T-helper 22 cell (primary cell): ENCODE results near the gene TAS1R3.

Experiments used
- DNase-seq: peaks from one replicate; pipeline ENCODE4 v3.0.0-alpha.2; 2020; ENCODE audit warnings: low read depth

TAS1R3 gene

DNA sequence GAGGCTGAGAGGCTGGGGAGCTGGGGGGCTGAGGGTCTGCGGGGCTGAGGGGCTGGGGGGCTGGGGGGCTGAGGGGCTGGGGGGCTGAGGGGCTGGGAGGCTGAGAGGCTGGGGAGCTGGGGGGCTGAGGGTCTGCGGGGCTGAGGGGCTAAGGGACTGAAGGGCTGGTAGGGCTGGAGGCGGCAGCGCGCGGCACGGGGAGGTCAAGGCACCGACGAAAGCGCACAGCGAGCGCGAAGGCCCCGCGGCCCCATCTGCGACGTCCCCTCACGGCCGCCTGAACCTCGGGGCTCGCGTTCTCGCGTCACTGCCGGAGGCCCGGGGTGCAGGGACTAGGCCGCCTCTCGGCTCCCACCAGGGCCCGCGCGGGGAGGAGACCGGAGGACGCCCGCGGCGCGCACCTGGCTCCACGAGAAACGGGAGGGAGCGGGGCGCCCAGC lies 7.0 kb upstream of the TAS1R3 start:
- no peak for DNase-seq

DNA sequence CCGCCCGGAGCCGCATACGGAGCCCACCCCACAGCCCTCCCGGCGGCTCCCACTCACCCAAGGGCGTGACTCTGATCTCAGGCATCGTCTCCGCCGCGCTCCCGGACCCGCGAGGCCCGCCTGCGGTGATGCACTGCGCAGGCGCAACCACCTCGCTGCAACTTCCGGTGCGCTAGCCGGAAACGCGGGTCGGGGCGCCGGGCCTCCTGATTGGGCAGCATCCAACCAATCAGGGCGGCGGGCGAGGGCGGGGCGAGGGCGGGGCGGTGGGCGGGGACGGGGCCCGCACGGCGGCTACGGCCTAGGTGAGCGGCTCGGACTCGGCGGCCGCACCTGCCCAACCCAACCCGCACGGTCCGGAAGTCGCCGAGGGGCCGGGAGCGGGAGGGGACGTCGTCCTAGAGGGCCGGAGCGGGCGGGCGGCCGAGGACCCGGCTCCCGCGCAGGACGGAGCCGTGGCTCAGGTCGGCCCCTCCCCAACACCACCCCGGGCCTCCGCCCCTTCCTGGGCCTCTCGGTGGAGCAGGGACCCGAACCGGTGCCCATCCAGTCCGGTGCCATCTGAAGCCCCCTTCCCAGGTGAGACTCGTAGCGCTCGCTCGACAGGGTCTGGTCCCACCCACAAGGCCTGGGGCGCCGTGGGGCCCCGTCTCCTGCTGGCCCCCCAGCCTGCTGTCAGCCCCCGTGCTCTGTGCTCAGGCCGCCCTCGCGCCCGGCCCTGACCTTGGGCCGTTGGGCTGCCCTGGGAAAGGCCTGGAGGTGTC lies 6.4 kb upstream of the TAS1R3 start, which contains the start of the genes CPTP and INTS11:
Gene CPTP, plus strand, starts transcription at position 279 of the 764 bp plus-strand sequence. CDS start 2,109 bp downstream, outside the sequence.
Gene INTS11, minus strand, starts transcription at position 137 of the 764 bp plus-strand sequence. Its CDS starts 52 bp downstream, at position 85.
- DNase-seq = peak; percentile 92

DNA sequence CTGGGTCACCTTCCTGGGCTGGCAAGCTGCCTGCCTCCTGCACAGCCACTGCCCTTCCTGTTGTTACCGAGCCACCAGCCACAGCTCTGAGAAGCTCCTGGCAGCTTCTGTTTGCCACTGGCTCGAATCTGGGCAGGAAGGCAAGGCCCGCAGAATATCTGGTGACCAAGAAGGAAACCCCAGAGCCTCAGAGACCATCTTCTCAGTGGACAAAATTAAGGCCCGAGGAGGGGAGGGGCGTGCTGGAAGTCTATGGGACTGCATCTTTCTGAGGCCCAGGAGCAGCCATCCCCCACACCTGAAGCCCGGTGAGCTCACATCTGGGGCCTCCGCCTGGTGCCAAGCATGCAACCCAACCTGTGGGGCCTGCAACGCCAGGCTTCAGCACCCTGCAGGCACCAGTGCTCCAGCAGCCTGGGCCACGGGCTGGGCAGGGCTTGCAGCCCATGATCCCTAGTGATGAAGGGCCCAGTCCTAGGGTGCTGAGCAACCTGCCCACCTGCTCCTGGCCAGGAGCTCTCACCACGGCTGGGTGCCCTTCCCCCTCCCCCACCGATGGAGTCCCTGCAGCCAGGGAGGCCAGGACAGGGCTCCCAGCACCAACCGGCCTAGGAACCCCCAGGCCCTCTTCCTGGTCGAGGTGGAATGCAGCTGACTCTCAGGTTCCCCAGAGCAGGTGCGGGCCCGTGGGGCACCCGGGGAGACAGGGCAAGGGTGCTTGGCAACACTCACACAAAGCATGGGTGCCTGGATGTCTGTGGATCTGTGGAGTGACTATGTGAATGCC lies 5.6 kb upstream of the TAS1R3 start:
- no peak for DNase-seq

DNA sequence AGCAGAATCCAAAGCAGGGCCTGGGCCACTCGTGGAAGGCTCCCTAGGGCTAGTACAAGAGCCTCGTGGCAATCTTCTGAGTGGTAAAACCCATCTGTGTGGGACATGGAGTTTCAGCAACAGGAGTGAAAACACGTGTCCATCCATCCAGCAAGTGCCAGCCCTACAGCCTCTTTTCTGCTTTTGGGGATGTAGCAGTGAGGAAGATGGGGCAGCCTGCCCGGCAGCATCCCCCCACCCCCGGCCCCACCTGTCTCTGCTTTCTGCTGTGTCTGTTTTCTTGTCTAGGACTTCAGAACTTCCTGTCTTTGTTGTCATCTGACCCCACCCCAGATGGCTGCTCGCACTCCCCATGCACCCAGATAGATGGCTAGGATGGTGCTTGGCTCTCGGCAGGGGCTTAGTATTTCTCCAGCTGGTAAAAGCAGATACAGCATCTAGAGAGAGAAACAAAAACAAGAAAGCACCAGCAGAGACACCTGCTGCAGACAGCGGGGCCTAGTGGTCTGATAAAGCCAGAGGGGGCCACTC lies 4.9 kb upstream of the TAS1R3 start:
- DNase-seq = no peak

DNA sequence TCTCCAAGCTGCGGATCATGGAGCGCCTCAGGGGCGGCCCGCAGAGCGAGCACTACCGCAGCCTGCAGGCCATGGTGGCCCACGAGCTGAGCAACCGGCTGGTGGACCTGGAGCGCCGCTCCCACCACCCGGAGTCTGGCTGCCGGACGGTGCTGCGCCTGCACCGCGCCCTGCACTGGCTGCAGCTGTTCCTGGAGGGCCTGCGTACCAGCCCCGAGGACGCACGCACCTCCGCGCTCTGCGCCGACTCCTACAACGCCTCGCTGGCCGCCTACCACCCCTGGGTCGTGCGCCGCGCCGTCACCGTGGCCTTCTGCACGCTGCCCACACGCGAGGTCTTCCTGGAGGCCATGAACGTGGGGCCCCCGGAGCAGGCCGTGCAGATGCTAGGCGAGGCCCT lies 3.8 kb upstream of the TAS1R3 start:
- no peak for DNase-seq

DNA sequence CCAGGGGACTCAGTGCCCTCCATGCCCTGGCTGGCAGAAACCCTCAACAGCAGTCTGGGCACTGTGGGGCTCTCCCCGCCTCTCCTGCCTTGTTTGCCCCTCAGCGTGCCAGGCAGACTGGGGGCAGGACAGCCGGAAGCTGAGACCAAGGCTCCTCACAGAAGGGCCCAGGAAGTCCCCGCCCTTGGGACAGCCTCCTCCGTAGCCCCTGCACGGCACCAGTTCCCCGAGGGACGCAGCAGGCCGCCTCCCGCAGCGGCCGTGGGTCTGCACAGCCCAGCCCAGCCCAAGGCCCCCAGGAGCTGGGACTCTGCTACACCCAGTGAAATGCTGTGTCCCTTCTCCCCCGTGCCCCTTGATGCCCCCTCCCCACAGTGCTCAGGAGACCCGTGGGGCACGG lies 2.8 kb upstream of the TAS1R3 start:
- DNase-seq = no peak

DNA sequence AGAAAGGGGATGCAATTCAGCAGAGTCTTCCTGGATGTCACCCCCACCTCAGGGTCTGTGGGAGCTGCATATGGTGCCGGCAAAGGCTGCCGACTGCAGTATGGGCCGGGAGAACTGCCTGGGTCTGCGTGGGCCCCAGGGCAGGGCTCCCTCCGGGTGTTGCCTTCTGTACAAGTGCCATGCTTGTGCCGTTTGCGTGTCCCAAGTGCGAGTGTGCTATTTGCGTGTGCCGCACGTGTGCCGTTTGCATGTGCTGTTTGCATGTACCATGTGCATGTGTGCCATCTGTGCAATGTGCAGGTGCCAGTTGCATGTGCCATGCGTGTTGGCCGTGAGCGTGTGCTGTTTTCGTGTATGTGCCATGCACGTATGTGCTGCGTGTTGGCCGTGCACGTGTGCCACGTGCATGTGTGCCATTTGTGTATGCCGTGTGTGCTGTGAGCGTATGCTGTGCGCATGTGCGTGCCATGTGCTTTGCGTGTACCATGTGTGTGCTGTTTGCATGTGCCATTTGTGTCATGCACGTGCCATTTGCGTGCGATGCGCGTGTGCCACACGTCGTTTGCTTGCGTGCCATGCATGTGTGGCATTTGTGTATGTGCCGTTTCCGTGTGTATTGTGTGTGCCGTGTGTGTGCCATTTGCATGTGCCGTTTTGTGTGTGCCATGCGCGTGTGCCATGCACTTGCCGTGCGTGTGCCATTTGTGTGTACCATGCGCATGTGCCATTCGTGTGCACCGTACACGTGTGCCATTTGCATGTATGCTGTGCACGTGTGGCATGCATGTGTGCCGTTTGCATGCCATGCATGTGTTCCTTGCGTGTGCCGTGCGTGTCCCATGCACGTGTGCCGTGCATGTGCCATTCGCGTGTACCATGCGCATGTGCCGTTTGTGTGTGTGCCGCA lies 1.5 kb upstream of the TAS1R3 start:
- no peak for DNase-seq

DNA sequence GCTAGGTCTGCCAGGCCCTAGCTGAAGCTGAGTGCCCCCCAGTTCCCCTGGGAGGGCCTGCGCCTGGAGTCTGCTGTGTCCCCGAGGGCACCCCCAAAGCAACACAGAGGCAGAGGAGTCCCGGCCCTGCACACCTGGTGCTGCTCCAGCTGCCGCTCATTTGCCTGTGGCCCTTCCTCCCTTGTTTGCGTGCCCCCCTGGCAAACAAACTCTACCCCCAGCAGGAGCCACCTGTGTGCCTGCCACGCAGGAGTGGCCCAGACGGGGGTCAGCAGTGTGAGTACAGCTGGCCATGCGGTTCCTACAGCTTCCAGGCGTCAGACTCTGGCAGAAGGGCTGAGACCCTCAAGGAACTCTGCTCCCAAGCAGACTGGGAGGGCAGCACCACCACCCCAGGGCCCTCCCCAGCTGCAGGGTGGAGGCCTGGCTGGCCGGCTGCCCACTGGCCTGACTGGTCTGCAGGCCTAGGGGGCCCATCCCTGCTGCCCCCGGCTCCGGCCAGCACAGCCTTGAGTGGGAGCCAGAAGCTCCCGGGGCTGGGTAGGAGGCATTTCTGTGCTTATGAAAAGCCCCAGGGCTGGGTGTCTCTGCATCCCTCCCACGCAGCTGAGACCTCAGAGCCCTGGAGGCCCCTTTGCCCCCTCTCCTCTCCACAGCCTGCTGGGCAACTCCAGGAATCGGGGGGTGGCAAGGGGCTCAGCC lies 563 bp upstream of the TAS1R3 start:
- DNase-seq = no peak

DNA sequence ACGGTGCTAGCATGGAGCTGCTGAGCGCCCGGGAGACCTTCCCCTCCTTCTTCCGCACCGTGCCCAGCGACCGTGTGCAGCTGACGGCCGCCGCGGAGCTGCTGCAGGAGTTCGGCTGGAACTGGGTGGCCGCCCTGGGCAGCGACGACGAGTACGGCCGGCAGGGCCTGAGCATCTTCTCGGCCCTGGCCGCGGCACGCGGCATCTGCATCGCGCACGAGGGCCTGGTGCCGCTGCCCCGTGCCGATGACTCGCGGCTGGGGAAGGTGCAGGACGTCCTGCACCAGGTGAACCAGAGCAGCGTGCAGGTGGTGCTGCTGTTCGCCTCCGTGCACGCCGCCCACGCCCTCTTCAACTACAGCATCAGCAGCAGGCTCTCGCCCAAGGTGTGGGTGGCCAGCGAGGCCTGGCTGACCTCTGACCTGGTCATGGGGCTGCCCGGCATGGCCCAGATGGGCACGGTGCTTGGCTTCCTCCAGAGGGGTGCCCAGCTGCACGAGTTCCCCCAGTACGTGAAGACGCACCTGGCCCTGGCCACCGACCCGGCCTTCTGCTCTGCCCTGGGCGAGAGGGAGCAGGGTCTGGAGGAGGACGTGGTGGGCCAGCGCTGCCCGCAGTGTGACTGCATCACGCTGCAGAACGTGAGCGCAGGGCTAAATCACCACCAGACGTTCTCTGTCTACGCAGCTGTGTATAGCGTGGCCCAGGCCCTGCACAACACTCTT lies 1.1 kb downstream of the TAS1R3 start:
- DNase-seq = no peak

DNA sequence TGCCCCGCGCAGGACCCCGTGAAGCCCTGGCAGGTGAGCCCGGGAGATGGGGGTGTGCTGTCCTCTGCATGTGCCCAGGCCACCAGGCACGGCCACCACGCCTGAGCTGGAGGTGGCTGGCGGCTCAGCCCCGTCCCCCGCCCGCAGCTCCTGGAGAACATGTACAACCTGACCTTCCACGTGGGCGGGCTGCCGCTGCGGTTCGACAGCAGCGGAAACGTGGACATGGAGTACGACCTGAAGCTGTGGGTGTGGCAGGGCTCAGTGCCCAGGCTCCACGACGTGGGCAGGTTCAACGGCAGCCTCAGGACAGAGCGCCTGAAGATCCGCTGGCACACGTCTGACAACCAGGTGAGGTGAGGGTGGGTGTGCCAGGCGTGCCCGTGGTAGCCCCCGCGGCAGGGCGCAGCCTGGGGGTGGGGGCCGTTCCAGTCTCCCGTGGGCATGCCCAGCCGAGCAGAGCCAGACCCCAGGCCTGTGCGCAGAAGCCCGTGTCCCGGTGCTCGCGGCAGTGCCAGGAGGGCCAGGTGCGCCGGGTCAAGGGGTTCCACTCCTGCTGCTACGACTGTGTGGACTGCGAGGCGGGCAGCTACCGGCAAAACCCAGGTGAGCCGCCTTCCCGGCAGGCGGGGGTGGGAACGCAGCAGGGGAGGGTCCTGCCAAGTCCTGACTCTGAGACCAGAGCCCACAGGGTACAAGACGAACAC lies 1.8 kb downstream of the TAS1R3 start:
- DNase-seq = no peak

DNA sequence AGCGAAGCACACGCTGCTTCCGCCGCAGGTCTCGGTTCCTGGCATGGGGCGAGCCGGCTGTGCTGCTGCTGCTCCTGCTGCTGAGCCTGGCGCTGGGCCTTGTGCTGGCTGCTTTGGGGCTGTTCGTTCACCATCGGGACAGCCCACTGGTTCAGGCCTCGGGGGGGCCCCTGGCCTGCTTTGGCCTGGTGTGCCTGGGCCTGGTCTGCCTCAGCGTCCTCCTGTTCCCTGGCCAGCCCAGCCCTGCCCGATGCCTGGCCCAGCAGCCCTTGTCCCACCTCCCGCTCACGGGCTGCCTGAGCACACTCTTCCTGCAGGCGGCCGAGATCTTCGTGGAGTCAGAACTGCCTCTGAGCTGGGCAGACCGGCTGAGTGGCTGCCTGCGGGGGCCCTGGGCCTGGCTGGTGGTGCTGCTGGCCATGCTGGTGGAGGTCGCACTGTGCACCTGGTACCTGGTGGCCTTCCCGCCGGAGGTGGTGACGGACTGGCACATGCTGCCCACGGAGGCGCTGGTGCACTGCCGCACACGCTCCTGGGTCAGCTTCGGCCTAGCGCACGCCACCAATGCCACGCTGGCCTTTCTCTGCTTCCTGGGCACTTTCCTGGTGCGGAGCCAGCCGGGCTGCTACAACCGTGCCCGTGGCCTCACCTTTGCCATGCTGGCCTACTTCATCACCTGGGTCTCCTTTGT lies 2.6 kb downstream of the TAS1R3 start:
- no peak for DNase-seq

DNA sequence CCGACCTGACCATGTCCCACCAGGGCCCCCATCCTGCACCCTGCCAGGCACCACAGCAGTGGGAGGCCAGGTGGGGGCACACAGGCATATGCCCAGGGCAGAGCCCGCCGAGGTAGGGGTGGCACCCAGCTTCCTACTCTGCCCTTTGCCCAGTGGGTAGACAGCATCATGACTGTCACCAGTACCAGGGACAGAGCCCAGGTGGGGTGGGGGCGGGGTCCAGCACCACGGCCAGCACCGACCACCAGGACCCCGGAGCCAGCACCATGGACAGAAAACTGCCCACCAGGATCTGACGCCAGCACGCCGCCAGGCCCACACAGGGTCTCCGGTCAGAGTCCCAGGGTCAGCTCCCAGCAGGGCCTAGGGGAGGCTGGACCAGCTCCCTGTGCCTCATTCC lies 3.8 kb downstream of the TAS1R3 start:
- DNase-seq = no peak

DNA sequence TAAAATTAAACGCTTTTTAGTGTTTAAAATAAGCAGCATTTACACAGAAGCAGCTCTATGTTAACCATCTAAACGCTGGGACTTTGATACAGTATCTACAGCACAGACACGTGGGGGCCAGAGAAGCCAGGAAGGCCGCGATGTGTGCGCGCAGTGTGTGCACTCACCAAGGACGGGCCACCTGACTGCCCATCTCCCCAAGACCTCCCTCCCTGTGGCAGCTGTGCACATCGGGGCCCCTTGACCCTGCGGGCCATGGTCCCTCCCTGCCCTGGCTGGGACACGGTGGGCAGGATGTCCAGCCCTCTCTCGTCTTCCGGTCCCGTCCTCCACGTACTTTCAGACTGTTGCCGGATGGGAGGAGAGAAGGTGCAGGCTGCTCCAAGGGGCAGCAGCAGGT lies 4.2 kb downstream of the TAS1R3 start:
- DNase-seq = no peak

DNA sequence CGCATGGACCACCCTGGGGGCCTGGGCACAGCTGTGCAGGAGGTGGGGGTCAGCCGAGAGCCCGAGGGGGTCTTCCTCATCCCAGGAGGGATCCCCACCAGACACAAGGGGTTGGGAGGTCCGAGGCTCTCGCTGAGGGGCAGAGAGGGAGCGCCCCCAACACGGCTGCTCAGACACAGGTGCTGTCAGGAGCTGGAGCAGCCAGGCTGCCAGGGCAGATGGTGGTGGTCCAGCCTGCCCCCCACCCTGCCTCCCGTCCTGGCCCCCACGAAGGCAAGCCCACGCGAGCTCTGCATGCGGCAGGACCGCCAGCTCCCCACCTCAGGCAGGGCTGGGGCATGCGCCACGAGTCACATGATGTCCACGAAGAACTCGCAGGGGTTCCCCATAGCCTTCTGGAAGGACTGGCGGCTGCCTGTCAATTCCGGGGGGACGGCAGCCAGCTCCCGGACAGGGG lies 4.7 kb downstream of the TAS1R3 start:
- no peak for DNase-seq

DNA sequence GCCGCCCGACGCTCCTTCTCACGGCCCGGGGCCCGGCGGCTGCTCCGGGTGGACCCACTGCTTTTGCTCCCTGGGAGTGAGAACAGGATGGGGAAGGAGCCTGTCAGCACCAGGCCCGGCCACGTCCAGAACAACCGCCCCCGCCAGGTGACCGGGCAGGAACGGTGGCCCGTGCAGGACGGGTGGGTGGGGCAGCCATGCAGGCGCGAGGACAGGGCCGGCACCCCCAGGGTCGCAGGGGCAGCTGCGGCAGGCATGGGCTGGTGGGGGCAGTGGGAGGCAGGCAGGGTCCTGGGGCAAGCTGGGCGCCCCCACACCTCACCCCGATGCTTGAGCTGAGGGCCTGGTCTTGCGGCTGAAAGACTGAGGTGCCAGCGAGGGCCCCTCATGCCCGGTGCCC lies 5.4 kb downstream of the TAS1R3 start:
- DNase-seq = no peak

DNA sequence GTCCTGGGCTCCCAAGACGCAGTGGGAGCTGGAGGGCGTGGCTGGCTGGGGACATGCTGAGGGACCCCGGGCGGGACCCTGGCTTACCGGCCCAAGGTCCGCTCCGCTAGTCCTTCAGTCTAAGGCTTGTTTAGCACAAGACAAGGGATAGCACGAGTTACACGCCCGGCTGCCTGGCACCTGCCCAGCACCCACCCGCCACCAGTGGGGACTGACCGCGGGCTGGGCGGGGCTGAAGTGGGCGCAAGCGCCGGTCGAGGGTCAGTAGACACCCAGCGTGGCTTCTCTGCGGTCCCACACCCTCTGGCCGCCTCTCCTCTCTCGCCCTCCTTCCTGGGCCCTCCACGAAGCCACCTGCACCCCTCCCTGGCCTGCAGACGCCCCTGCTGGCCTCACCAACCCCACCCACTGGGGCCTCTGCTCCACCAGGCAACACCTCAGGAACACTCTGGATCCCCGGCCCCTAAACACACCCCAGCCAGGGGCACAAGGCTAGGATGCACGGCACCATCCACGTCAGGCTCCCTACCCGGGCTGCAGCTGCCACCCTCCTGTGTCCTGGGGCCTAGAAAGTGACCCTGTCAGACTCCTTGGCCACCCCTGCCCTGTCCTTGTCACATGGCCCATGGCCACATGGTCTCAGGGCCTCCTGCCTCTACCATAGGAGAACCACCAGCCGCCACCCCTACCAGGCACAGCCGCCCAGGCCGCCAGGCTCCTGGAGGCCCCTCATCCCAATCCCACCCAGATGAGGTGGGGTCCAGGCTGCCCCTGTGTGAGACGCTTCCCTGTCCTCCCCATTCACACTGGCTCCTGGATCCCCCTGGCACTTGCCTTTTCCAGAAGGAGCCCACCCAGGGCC lies 6.1 kb downstream of the TAS1R3 start:
- DNase-seq = no peak

DNA sequence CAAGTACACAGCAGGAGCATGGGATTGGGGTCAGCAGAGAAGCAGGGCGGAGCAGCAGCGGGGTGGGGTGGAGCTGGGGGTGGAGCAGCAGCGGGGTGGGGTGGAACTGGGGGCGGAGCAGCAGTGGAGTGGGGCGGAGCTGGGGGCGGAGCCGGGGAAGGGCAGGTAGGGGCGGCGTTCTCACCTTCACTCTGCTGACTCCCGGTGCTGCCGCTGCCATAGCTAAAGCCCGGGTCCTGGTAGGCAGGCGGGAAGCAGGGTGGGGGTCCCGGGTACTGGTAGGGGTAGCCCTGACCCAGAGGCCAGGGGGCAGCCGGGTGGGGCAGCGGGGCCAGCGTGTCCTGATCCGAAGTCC lies 6.7 kb downstream of the TAS1R3 start:
- DNase-seq = no peak

DNA sequence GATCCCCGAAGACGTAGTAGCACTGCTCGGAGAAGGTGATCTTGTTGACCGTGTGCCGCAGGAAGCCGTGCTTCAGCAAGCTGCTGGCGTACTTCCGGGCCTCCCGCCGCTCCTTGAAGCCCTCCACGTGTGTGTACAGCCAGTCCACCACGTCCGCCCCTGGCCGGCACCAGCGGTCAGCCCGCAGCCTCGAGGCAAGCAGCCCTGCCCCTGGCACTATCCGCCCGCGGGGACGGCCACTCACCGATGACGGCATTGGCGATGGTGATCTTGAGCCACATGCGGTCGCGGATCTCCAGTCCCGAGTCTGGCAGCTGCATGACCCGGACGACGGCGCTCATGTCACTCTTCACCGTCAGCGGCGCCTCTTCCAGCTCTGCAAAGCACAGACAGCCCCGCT lies 7.2 kb downstream of the TAS1R3 start:
- DNase-seq = no peak
